M059J (cell line): ENCODE results near the gene IYD. TPM values are rescaled to one million over a fixed set of nuclear protein-coding genes. Genes with fewer than 3 reads are reported as not detected.
"Not testable (repeated sequence)": the region's sequence is repeated elsewhere in the genome, so short reads cannot be mapped to it uniquely, and the experiment has no call there.

ENCODE experiments used
- DNase-seq: peaks from one replicate; pipeline ENCODE4 v3.0.0-alpha.2; 2012; ENCODE audit warnings: low read depth
- total RNA-seq: library from RNA; depleted of rRNA; stranded (reverse); fragments of >200 nt; shearing (Covaris generic); gene quantifications from 2 replicates; pipeline ENCODE4 v1.2.3, GENCODE V29; 2014; rRNA removed

IYD gene
- total RNA-seq, 1 experiment from 2014 or later: not detected

GRCh38 chr6:150430815-150431214 lies 62.0 kb downstream of the IYD start:
- DNase-seq: no peak

- DNase-seq: no peak
Observed at GRCh38 chr6:150435360-150435759, 66.5 kb downstream of the IYD start.

GRCh38 chr6:150435832-150436231 lies 67.0 kb downstream of the IYD start:
- peak; percentile 83 for DNase-seq

GRCh38 chr6:150439373-150439772 lies 70.6 kb downstream of the IYD start:
- DNase-seq: no peak

- no peak for DNase-seq
Observed at GRCh38 chr6:150443621-150444020, 74.8 kb downstream of the IYD start.

- no peak for DNase-seq
Observed at GRCh38 chr6:150444308-150444707, 75.5 kb downstream of the IYD start.

- no peak for DNase-seq
Observed at GRCh38 chr6:150445486-150445885, 76.7 kb downstream of the IYD start.

GRCh38 chr6:150448221-150448620 lies 79.4 kb downstream of the IYD start:
- DNase-seq: peak; percentile 8

GRCh38 chr6:150449055-150449454 lies 80.2 kb downstream of the IYD start:
- not testable (repeated sequence) for DNase-seq

GRCh38 chr6:150450918-150451317 lies 82.1 kb downstream of the IYD start:
- no peak for DNase-seq

GRCh38 chr6:150451807-150452427 lies 83.1 kb downstream of the IYD start:
- no peak for DNase-seq

- no peak for DNase-seq
Observed at GRCh38 chr6:150452428-150453243, 83.8 kb downstream of the IYD start.

- DNase-seq: no peak
Observed at GRCh38 chr6:150453357-150453756, 84.5 kb downstream of the IYD start.

Other genes starting within 250 kb of the IYD start
- not detected in 2 replicates for gene PPP1R14C, start 226.0 kb upstream of the IYD start, total RNA-seq
- gene PLEKHG1, start 230.9 kb downstream of the IYD start, total RNA-seq: not detected in 2 replicates